ENCODE results near the gene C1QTNF8.
"Not testable (repeated sequence)": the region's sequence is repeated elsewhere in the genome, so short reads cannot be mapped to it uniquely, and the experiment has no call there.

Gene C1QTNF8

GRCh38 chr16:1094601-1095449, 1.2 kb downstream of the C1QTNF8 start:
- DNase-seq (ENCODE audit: low read depth in 3 of 3, low spot score in 1 of 3) = no peak

- no peak for DNase-seq (ENCODE audit: low read depth in 3 of 3, low spot score in 1 of 3)
Observed at GRCh38 chr16:1094124-1094479, 1.9 kb downstream of the C1QTNF8 start.

- no peak for DNase-seq (ENCODE audit: low read depth in 3 of 3, low spot score in 1 of 3)
Observed at GRCh38 chr16:1093284-1094123, 2.5 kb downstream of the C1QTNF8 start.

- not testable (repeated sequence) for DNase-seq (ENCODE audit: low read depth in 3 of 3, low spot score in 1 of 3)
Observed at GRCh38 chr16:1092685-1093283, 3.3 kb downstream of the C1QTNF8 start.

- no peak for DNase-seq (ENCODE audit: low read depth in 3 of 3, low spot score in 1 of 3)
Observed at GRCh38 chr16:1091992-1092552, 4.0 kb downstream of the C1QTNF8 start.

GRCh38 chr16:1090620-1091587, 5.1 kb downstream of the C1QTNF8 start:
- no peak for DNase-seq (ENCODE audit: low read depth in 3 of 3, low spot score in 1 of 3)

- no peak for DNase-seq (ENCODE audit: low read depth in 3 of 3, low spot score in 1 of 3)
Observed at GRCh38 chr16:1089822-1090619, 6.0 kb downstream of the C1QTNF8 start.

- no peak for DNase-seq (ENCODE audit: low read depth in 3 of 3, low spot score in 1 of 3)
Observed at GRCh38 chr16:1089439-1089821, 6.6 kb downstream of the C1QTNF8 start.

GRCh38 chr16:1088295-1089170, 7.5 kb downstream of the C1QTNF8 start:
- no peak for DNase-seq (ENCODE audit: low read depth in 3 of 3, low spot score in 1 of 3)

- DNase-seq (ENCODE audit: low read depth in 3 of 3, low spot score in 1 of 3) = not testable (repeated sequence)
Observed at GRCh38 chr16:1086443-1086842, 9.6 kb downstream of the C1QTNF8 start.

GRCh38 chr16:1084971-1085370, 11.1 kb downstream of the C1QTNF8 start:
- DNase-seq (ENCODE audit: low read depth in 3 of 3, low spot score in 1 of 3) = no peak

GRCh38 chr16:1082952-1083675, 12.9 kb downstream of the C1QTNF8 start:
- no peak for DNase-seq (ENCODE audit: low read depth in 3 of 3, low spot score in 1 of 3)

- DNase-seq (ENCODE audit: low read depth in 3 of 3, low spot score in 1 of 3) = no peak
Observed at GRCh38 chr16:1082266-1082951, 13.6 kb downstream of the C1QTNF8 start.

GRCh38 chr16:1081734-1082265, 14.2 kb downstream of the C1QTNF8 start:
- DNase-seq (ENCODE audit: low read depth in 3 of 3, low spot score in 1 of 3) = no peak

- DNase-seq (ENCODE audit: low read depth in 3 of 3, low spot score in 1 of 3) = no peak
Observed at GRCh38 chr16:1080801-1081733, 15.0 kb downstream of the C1QTNF8 start.
